ENCODE measurements around the gene PPP4R3A. TPM values are rescaled to one million over a fixed set of nuclear protein-coding genes. Genes with fewer than 3 reads are reported as not detected.
"Not testable (repeated sequence)": the region's sequence is repeated elsewhere in the genome, so short reads cannot be mapped to it uniquely, and the experiment has no call there.

Gene PPP4R3A
- total RNA-seq = 100 to 1,000 TPM; 131 to 147 TPM

DNA sequence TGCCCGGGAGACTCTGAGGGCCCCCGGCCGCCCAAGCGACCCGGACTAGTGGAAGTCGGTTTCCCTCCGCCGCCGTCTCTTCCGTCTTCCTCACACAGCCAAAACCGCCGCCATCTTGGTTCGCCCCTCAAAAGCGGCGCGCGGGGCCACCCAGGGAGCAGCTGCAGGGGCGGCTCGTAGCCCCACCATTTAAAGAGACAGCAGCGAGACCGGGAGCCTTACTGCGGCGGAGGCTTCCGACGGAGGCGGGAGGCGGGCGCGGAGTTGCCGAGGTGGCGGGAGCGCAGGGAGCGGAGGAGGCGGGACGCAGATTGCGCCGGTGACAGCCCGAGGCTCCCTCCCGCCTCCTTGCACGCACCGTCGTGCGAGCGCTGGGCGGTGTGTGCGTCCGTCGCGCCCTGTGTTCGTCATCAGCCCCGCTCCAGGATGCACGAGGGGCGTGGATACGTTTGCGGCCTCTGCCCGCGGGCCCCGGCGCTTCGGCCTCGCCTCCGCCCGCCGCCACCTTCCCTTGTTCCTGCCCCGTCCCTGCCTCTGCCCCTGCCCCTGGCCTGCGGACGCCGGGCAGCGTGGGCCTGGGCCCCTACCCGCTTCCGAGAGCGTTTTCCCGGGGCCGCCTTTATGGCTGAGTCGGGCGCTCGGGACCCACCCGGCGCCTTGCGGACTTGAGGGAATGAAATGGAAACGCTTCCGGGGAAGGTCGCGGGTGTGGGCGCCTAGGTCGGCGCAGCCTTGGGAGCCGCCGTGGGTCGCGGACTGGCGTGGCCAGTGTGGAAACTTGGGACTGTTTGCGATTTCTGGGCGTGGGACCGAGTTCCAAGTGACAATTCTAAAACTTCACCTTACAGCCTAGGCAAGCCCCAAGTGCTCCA, at the start of gene PPP4R3A:
Gene PPP4R3A, minus strand, starts transcription at position 140 of the 872 bp plus-strand sequence. CDS start 663 bp downstream, outside the sequence.
- ATAC-seq (replicated peaks in 1 of 2) (peak; percentile 91 to 92), DNase-seq (peak; percentile 94 to 96)
- Mint-ChIP-seq H3K27me3 (ENCODE audit: low read depth) (no peaks in the 10 kb centered on the region), H3K4me1 (ENCODE audit: low read depth) (peaks cover 23% of the 10 kb centered on the region), H3K9me3 (no peaks in the 10 kb centered on the region), H3K27ac (peak within 1 kb of the TSS; percentile 100), H3K4me3 (peak within 1 kb of the TSS; percentile 94 to 99), H3K36me3 (ENCODE audit: insufficient read depth in 2 of 2) (peaks cover 11 to 21% of the 10 kb centered on the region in 2 donors)

DNA sequence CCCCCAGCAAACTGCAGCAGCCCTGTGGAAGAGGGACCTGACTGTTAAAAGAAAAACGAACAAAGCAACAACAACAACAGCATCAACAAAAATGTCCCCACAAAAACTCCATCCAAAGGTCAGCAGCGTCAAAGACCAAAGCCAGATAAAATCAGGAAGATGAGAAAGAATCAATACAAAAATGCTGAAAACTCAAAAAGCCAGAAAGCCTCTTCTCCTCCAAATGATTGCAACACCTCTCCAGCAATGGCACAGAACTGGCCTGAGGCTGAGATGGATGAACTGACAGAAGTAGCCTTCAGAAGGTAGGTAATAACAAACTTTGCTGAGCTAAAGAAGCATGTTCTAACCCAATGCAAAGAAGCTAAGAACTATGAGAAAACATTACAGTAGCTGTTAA, 45.4 kb upstream of the PPP4R3A start:
- Mint-ChIP-seq H3K4me3 (no peak overlapping the region), H3K27me3 (ENCODE audit: low read depth) (no peaks in the 10 kb centered on the region), H3K9me3 (peaks cover 0 to 7% of the 10 kb centered on the region in 2 donors), H3K36me3 (ENCODE audit: insufficient read depth in 2 of 2) (no peaks in the 10 kb centered on the region), H3K4me1 (ENCODE audit: low read depth) (no peaks in the 10 kb centered on the region), H3K27ac (no peak overlapping the region)
- ATAC-seq (replicated peaks in 1 of 2) = no peak
- no peak for DNase-seq

DNA sequence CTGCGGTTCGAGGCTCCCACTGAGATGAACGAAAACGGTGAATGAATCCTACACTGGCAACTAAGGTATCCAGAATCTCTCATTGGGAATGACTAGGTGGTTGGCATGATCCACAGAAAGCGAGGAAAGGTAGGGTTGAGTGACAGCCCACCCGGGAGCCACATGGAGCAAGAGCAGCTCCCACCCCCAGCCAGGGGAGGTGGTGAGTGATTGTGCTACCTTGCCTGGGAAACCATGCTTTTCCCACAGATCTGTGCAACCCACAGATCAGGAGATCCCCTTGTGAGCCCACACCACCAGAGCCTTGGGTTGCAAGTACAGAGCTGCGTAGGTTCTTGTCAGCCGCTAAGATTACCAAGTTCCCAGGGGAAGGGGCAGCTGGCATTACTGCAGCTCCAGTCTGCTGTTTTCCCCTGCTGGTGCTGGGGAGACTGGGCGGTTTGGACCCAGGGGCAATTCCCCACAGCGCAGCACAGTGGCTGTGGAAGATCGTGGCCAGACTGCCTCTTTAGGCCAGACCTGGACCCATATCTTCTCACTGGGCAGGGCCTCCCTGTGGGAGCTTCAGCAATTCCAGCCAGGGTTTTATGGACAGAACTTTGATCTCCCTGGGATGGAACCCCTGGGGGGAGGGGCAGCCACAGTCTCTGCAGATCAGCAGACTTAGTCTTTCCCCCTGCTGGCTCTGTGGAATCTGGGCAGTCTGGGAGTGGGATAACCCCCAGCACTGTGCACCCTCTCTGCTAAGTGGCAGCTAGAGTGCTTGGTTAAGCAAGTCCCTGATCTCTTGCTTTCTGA, 44.6 kb upstream of the PPP4R3A start:
- ATAC-seq (replicated peaks in 1 of 2) = no peak
- no peaks in the 10 kb centered on the region for H3K4me1 Mint-ChIP-seq (ENCODE audit: low read depth)

DNA sequence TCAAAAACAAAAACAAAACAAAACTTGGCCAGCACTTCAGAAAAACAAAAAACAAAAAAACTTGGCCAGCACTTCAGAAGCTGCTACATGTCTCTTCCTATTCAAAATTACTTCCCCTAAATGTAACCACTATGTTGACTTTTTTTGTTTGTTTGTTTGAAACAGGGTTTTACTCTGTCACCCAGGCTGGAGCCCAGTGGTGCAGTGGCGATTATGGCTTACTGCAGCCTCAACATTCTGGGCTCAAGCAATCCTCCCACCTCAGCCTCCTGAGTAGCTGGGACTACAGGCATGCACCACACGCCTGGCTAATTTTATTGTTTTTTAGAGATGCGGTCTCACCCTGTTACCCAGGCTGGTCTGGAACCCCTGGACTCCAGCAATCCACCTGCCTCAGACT, 38.0 kb upstream of the PPP4R3A start:
- H3K4me3 Mint-ChIP-seq = no peak overlapping the region
- ATAC-seq (replicated peaks in 1 of 2) = no peak

More for the DNA sequence above, 44.6 kb upstream of the PPP4R3A start:
- H3K4me3 Mint-ChIP-seq = no peak overlapping the region
- no peak overlapping the region for H3K27ac Mint-ChIP-seq
- peaks cover 0 to 7% of the 10 kb centered on the region in 2 donors for H3K9me3 Mint-ChIP-seq
- H3K36me3 Mint-ChIP-seq (ENCODE audit: insufficient read depth in 2 of 2) = no peaks in the 10 kb centered on the region
- no peak for DNase-seq
- no peaks in the 10 kb centered on the region for H3K27me3 Mint-ChIP-seq (ENCODE audit: low read depth)

DNA sequence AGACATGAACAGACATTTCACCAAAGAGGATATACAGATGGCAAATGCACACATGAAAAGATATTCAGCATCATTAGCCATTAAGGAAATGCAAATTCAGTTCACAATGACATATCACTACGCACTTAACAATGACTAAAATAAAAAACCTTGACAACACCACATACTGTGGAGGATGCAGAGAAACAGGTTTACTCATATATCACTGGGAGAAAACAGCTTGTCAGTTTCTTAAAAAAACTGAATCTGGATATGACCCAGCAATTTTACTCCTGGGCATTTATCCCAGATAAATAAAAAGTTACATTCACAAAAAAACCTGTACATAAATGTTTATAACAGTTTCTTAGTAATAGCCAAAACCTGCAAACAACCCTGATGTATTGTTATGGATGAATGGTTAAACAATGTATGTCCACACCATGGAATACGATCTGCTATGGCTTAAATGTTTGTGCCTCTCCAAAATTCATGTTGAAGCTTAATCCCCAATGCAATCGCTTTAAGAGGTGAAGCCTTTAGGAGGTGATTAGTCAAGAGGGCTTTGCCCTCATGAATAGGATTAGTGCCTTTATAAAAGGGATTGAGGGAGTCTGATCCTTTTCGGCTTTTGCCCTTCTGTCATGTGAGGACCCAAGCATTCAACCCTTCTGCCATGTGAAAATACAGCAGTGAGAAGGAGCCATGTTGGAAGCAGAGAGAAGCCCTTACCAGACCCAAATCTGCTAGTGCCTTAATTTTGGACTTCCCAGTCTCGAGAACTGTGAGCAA, 36.0 kb upstream of the PPP4R3A start:
- DNase-seq = no peak
- no peak overlapping the region for H3K27ac Mint-ChIP-seq
- no peak overlapping the region for H3K4me3 Mint-ChIP-seq
- H3K27me3 Mint-ChIP-seq (ENCODE audit: low read depth) = peaks cover 8% of the 10 kb centered on the region
- H3K4me1 Mint-ChIP-seq (ENCODE audit: low read depth) = no peaks in the 10 kb centered on the region
- peaks cover 8 to 9% of the 10 kb centered on the region in 2 donors for H3K36me3 Mint-ChIP-seq (ENCODE audit: insufficient read depth in 2 of 2)
- H3K9me3 Mint-ChIP-seq = peaks cover 11 to 12% of the 10 kb centered on the region in 2 donors
- ATAC-seq (replicated peaks in 1 of 2) = no peak

More for the DNA sequence above, 38.0 kb upstream of the PPP4R3A start:
- Mint-ChIP-seq H3K36me3 (ENCODE audit: insufficient read depth in 2 of 2) (peaks cover 0 to 3% of the 10 kb centered on the region in 2 donors), H3K4me1 (ENCODE audit: low read depth) (no peaks in the 10 kb centered on the region), H3K27ac (no peak overlapping the region), H3K9me3 (no peaks in the 10 kb centered on the region), H3K27me3 (ENCODE audit: low read depth) (peaks cover 7% of the 10 kb centered on the region)
- no peak for DNase-seq

DNA sequence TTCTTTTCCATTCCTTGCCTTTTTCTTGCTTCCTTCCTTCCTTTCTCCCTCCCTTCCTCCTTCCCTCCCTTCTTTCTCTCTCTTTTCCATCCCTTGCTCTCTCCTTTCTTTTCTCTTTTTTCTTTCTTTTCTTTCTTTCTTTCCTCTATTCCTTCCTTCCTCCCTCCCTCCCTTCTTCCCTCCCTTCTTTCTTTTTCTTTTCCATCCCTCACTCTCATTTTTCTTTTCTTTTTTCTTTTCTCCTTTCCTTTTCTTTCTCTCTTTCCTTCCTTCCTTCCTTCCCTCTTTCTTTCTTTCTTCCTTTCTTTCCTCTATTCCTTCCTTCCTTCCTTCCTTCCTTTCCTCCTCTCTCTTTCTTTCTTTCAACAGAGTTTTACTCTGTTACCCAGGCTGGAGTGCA, 35.1 kb upstream of the PPP4R3A start:
- H3K27me3 Mint-ChIP-seq (ENCODE audit: low read depth) = peaks cover 15% of the 10 kb centered on the region

DNA sequence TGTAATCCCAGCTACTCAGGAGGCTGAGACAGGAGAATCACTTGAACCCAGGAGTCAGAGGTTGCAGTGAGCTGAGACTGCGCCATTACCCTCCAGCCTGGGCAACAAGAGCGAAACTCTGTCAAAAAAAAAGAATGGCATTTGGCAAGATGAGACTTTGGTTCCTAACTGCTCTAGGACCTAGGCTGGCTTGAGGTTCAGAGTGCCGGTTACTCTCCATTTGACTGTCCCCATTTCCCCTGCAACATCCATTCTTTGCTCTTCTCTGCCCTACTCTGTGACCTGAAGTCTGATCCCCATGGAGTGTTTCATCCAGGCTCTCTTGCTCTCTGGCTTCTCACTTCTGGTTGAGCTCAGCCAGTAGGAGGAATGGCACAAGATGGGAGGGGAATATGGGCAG, 26.2 kb upstream of the PPP4R3A start:
- Mint-ChIP-seq H3K27me3 (ENCODE audit: low read depth) (peaks cover 7% of the 10 kb centered on the region), H3K9me3 (peaks cover 14 to 17% of the 10 kb centered on the region in 2 donors), H3K36me3 (ENCODE audit: insufficient read depth in 2 of 2) (peaks cover 14 to 15% of the 10 kb centered on the region in 2 donors), H3K4me1 (ENCODE audit: low read depth) (no peaks in the 10 kb centered on the region), H3K4me3 (no peak overlapping the region), H3K27ac (no peak overlapping the region)
- no peak for DNase-seq
- no peak for ATAC-seq (replicated peaks in 1 of 2)

More for the DNA sequence above, 35.1 kb upstream of the PPP4R3A start:
- no peak for ATAC-seq (replicated peaks in 1 of 2)
- DNase-seq = no peak
- Mint-ChIP-seq H3K27ac (no peak overlapping the region), H3K36me3 (ENCODE audit: insufficient read depth in 2 of 2) (peaks cover 16% of the 10 kb centered on the region in 2 donors), H3K4me3 (no peak overlapping the region), H3K4me1 (ENCODE audit: low read depth) (no peaks in the 10 kb centered on the region), H3K9me3 (peaks cover 17 to 18% of the 10 kb centered on the region in 2 donors)

DNA sequence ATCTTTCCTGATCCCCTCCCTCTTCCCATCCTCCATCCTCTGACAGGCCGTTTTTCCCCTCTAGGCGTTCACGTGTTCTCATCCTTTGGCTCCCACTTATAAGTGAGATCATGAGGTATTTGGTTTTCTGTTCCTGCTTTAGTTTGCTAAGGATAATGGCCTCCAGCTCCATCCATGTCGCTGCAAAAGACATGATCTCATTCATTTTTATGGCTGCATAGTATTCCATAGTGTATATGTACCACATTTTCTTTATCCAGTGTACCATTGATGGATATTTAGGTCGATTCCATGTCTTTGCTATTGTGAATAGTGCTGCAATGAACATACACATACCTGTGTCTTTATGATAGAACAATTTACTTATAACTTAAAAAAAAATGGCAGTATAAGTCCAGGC, 23.9 kb upstream of the PPP4R3A start:
- H3K4me3 Mint-ChIP-seq; DNase-seq; H3K4me1 Mint-ChIP-seq (ENCODE audit: low read depth); H3K27ac Mint-ChIP-seq; H3K36me3 Mint-ChIP-seq (ENCODE audit: insufficient read depth in 2 of 2); H3K9me3 Mint-ChIP-seq; ATAC-seq (replicated peaks in 1 of 2); H3K27me3 Mint-ChIP-seq (ENCODE audit: low read depth): not testable (repeated sequence)

DNA sequence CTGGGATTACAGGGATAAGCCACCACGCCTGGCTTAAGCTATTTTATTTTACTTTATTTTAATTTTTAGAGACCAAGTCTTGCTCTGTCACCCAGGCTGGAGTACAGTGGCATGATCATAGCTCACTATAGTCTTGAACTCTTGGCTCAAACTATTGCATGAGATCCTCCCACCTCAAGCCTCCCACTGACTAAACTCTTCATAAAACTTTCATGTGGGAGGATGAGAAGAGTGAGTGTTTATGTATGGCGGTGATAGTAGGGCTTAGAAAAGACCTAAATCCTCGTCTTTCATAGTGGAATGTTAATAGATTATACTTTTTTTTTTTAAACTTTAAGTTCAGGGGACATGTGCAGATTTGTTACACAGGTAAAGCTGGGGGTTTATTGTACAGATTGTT, 23.5 kb upstream of the PPP4R3A start:
- peaks cover 0 to 3% of the 10 kb centered on the region in 2 donors for H3K9me3 Mint-ChIP-seq
- no peak for ATAC-seq (replicated peaks in 1 of 2)
- no peaks in the 10 kb centered on the region for H3K36me3 Mint-ChIP-seq (ENCODE audit: insufficient read depth in 2 of 2)
- no peaks in the 10 kb centered on the region for H3K4me1 Mint-ChIP-seq (ENCODE audit: low read depth)
- no peaks in the 10 kb centered on the region for H3K27me3 Mint-ChIP-seq (ENCODE audit: low read depth)
- H3K4me3 Mint-ChIP-seq = no peak overlapping the region
- no peak overlapping the region for H3K27ac Mint-ChIP-seq
- DNase-seq = no peak

DNA sequence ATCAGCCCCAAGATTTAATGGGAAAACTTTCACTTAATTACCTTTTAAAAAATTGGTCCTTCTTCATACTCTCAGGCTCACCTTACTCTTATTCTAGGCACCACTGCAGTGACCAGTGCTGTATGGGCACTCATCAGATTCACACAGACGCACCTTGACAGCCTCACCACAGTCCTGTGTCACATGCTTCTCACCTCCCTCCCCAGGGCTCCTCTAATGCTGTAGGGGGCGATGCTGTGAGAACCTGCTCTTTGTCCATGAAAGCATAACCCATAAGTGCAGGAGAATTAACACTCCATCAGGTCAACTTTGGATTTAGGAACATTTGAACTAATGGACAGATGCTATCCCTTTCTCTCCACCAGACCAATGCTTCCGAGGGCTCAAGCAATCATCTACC, 13.9 kb upstream of the PPP4R3A start:
- DNase-seq (no peak), ATAC-seq (replicated peaks in 1 of 2) (no peak)
- Mint-ChIP-seq H3K4me3 (no peak overlapping the region), H3K4me1 (ENCODE audit: low read depth) (no peaks in the 10 kb centered on the region), H3K36me3 (ENCODE audit: insufficient read depth in 2 of 2) (peaks cover 1 to 2% of the 10 kb centered on the region in 2 donors), H3K9me3 (no peaks in the 10 kb centered on the region), H3K27ac (no peak overlapping the region), H3K27me3 (ENCODE audit: low read depth) (peaks cover 6% of the 10 kb centered on the region)

DNA sequence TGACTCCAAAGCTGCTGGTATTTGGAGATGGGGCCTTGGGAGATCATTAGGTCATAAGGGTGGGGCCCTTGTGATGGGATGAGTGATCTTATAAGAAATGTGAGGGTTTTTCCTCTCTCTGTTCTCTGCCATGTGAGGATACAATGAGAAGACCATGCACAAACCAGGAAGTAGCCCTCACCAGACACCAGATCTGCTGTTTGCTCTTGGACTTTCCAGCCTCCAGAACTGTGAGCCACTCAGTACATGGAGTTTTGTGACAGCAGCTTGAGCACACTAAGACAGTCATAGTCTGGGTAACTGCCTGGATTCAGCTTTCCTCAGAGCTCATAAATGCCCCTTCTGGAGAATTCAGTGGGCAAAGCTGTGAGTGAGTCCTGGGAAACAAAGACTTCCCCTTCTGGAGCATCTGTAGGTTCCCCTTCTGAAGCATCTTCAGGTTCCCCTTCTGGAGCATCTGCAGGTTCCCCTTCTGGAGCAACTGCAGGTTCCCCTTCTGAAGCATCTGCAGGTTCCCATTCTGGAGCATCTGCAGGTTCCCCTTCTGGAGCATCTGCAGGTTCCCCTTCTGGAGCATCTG, 11.0 kb upstream of the PPP4R3A start:
- Mint-ChIP-seq H3K36me3 (ENCODE audit: insufficient read depth in 2 of 2) (peaks cover 1 to 2% of the 10 kb centered on the region in 2 donors), H3K4me1 (ENCODE audit: low read depth) (no peaks in the 10 kb centered on the region), H3K4me3 (no peak overlapping the region), H3K9me3 (no peaks in the 10 kb centered on the region), H3K27ac (no peak overlapping the region), H3K27me3 (ENCODE audit: low read depth) (peaks cover 6% of the 10 kb centered on the region)
- no peak for ATAC-seq (replicated peaks in 1 of 2)
- DNase-seq = no peak

DNA sequence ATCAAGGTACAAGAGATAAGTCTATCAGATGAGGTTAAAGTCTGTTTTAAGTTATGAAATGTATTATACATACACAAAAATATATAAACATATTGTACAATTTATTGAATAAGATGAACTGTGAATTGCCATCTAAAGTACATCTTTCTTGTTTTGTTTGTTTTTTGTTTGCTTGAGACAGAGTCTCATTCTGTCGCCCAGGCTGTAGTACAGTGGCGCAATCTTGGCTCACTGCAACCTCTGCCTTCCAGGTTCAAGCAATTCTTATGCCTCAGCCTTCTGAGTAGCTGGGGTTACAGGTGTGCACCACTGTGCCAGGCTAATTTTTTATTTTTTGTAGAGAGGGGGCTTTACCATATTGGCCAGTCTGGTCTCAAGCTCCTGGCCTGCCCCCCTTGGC, 10.0 kb upstream of the PPP4R3A start:
- no peak overlapping the region for H3K4me3 Mint-ChIP-seq
- ATAC-seq (replicated peaks in 1 of 2) (no peak), DNase-seq (no peak)
- peaks cover 6% of the 10 kb centered on the region for H3K27me3 Mint-ChIP-seq (ENCODE audit: low read depth)
- H3K27ac Mint-ChIP-seq = no peak overlapping the region
- H3K4me1 Mint-ChIP-seq (ENCODE audit: low read depth) = no peaks in the 10 kb centered on the region
- H3K36me3 Mint-ChIP-seq (ENCODE audit: insufficient read depth in 2 of 2) = peaks cover 1 to 2% of the 10 kb centered on the region in 2 donors
- no peaks in the 10 kb centered on the region for H3K9me3 Mint-ChIP-seq

Measured in activated T-cell treated with anti-CD3 and anti-CD28 coated beads, Interleukin-2, amount 50 U/mL, for 72 hours (primary cell).